GM19099 (cell line): Measurements from ENCODE around the gene EXD2.

Source experiments
- POLR2A ChIP-seq: IDR thresholded peaks from 3 replicates; pipeline ENCODE4 v1.6.1; 2011; ENCODE audit warnings: low read depth; ENCODE audit not compliant: insufficient read length; ENCODE audit errors: extremely low read depth

EXD2 gene

DNA sequence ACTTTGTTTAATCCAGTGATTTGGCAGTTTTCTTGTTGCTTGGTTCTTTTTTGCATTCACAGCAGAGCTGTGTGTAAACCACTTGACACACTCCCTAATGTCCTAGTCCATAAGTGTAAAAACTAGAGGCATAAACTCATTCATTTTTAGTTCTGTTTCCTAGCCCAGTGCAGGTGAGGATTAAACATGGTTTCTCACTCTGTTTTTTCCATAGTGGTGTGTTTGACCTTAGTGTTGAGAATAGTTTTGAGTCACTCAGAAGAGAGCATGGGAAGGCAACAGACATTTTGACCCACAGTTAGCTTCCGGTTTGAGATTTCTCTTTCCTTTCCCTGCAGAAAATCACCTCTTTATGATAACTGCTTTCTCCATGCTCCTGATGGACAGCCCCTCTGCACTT, 44.4 kb downstream of the EXD2 start:
- TF ChIP-seq POLR2A: no peak

DNA sequence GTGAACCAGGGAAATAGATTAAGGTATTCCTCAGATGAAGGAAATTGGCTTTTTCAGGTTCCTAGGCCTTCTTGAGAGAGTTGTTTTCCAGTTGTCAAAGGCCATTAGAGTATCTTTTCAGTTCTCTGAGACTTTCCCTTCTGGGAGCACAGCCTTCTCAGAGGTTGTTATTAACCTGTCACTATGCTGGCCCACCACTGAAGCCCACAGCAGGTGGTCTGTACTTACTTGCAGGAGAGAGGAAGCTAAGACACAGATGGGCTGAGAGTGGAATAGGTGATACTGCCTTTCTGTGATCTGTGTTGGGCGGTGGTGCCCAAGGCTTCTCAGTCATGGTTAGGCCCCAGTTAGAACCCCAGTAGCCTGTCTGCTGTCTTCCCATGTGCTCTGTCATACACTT, 45.8 kb downstream of the EXD2 start:
- no peak for TF ChIP-seq POLR2A

DNA sequence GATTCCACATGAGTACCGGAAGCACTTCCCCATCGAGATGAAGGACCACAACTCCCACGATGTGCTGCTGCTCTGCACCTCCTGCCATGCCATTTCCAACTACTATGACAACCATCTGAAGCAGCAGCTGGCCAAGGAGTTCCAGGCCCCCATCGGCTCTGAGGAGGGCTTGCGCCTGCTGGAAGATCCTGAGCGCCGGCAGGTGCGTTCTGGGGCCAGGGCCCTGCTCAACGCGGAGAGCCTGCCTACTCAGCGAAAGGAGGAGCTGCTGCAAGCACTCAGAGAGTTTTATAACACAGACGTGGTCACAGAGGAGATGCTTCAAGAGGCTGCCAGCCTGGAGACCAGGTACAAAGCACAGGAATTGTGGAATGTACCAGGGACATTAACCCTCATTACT, 46.3 kb downstream of the EXD2 start:
- no peak for TF ChIP-seq POLR2A

DNA sequence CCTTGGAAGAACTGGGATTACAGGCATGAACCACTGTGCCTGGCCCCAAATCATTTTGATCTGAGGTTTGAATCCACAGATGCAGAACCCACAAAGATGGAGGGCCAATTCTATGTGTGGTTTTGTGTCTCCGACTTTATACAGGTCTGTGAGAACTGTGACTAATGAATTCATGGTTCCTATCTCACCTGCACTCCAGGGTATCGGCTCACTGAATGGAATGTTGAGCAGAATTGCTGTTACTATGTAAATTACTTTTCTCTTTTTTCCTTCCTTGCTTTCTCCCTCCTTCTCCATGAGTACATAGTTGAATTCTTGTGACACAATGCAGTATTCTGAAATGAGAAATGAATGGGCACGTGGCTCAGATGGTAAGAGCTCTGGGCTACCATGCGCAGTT, 47.6 kb downstream of the EXD2 start:
- no peak for TF ChIP-seq POLR2A

DNA sequence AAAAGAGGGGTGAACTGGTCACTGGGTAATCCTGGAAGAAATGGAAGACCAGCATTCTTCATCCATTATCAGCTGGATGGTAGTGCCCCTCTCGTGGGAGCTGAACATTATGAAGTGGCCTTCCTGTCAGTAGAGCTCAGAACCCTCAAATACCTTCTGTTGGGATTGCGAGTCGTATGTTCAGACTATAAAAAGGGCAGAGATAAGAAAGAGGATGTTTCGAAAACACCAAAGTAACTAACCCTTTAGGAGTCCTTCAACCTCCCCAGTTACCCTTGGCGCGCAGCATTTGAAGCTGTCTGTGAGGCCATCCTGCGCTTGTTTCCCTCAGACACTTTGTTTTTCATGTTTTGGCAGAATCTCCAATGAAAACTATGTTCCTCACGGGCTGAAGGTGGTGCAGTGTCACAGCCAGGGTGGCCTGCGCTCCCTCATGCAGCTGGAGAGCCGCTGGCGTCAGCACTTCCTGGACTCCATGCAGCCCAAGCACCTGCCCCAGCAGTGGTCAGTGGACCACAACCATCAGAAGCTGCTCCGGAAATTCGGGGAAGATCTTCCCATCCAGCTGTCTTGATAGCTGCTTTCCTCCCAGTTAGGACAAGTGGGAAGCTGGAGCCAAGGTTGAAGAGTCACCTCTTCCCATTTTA, 49.4 kb downstream of the EXD2 start:
- no peak for TF ChIP-seq POLR2A

DNA sequence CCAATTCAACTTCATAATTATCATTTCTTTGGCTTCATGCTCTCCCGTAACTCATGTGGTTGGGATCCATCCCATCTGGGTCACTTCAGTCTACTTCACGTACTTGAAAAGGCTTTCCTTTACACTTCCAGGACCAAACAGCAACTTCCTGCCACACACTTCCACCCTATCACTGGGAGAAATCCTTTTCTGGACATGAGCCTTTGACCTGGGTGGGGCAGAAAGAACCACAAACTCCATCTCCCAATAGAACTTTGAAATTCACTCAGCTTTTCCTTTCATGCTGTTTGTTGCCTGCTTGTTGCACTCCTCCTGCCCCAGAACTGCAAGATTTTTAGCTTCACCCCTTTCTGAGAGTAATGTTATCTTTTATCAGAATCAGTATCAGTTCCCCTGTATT, 50.3 kb downstream of the EXD2 start:
- TF ChIP-seq POLR2A: no peak

DNA sequence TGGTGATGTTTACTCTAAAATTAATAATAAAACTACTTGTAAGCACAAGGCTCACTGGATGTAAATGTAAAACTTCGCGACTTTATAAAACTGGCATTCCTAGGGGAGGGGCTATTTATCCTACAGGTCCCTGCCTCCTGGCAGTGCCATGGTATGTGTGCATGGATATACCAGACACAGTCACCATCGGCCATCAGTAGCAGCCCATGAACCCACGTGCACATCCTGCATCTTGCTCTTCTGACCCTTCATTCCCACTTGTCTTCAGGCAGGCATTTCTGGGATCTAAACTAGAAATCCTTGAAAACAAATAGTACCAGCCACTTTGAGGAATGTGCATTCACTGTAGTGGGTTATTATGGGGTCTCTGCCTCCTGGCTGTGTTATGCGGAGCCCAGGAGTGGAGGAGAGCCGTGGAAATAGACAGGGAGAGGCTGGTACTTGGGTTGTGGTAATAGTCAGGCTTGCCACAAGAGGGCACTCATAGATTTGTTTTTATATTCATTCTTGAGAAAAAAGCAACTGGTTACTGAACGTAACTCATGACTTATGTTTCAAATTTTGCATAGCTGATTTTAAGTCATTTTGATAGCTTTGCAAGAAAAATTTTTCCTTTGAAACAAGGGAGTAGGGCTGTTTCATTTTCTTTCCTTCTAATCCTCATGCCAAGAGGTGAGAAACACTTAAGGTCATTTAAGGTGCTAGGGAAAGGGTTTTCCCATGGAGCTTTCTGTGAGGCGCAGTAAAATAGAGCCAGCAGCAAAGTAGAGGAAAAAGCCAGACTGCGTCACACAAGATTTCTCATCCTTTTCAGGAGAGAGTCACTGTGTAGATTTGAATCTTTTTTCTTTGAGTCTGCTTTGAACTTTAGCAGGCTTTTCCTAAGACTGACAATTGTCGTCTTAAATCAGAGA, 51.3 kb downstream of the EXD2 start:
- TF ChIP-seq POLR2A: no peak

DNA sequence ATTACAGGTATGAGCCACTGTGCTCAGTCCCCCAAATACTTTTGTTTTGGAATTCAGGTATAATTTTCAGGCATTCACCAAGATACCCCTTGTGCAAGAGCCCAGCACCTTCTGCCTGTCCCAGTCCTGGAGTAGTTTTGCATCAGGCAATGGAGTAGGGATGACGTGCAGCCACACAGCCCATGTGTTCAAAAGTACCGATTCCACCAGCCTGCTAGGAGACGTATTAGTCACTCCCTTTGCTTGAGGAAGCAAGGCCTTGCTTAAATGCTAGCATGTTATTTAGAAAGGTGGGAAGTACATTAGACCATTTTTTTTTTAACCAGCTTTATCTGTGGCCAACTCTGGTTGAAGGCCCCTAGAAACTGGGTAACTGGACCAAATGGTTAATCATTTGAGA, 53.6 kb downstream of the EXD2 start:
- no peak for TF ChIP-seq POLR2A

DNA sequence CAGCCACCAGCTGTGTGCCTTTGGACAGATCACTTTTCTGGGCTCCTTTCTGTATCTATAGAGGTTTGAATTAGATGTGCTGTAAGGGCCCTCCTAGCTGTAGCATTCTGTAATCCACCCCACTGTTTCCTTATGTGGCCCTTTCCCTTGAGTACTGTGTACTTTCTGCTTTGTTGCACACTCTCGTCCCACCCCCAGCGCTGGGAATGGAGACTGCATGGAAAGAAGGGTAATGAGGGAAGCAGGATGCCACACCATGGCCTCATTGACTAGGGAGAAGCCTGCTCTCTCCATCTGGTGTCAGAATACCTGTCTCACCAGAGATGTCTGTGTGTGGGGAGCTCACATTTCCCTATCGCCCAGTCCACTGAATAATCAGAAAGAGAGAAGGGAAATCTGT, 55.0 kb downstream of the EXD2 start:
- no peak for TF ChIP-seq POLR2A

DNA sequence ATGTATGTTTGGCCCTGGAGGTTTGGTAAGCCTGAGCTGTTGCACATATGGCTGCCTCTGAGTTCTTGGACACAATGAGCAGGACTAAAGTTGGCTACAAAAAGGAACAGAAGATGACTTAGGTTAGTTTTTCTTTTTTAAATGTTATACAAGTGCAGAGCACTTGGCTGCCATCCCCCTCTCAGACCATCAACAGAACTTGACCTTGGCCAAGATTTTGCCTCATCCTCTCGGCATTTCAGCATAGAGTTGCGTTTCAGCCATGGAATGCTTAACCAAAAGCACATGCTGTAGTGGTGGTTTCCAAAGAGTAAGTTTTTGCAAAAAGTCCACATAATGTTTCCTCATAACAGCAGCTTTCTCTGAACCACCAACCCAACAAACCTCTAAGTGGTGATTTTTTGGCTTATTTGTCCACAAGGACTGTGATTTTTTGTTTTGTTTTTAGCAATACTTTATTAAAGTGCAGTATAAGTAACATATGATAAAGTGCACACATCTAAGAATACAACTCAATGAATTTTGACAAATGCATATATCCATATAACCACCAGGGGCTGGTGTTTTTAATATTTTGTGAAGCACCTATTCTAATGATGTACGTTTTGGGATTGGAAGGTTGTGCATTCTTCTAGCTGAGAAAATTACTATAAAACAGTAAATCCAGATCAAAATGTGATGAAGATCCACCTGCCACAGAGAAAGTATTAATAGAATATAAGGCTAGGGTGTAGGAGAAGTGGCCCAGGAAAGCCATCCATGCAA, 56.6 kb downstream of the EXD2 start:
- TF ChIP-seq POLR2A: no peak

DNA sequence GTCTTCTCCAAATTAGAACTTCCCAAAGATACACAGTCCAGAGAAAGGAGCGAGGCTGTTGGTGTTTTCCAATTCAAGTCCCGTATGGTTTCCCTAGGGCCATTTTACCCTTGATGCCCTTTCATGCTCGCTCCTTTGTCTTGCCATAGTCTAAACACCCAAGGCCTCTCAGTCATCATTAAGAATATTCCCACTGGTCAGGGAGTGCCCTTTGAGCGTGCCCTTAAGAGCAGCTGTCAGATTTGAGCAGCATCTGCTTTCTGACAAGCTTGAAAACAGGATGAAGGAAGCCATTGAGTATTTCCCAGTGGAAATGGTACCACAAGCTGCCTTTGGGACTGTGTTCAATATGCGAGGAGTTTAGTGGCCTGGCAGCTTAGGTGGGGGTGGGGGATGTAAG, 58.3 kb downstream of the EXD2 start:
- no peak for TF ChIP-seq POLR2A

DNA sequence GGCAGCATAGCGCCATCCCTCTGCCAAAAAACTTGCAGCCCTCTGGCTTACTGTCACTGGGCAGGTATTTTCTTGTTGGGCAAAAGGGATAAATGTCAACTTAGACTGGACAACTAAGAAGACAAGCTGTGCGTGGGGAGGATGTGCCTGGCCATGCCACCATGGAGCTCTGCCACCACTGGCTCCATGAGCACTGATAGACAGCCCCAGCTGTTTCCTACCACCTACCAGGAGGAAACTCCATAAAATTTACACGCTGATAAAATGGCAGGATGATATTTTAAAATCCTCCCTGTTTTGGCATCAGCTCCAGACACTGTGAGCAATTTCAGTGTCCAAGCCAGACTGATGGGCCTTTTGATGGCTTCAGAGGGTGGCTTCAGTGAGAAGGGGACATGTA, 61.6 kb downstream of the EXD2 start:
- no peak for TF ChIP-seq POLR2A

DNA sequence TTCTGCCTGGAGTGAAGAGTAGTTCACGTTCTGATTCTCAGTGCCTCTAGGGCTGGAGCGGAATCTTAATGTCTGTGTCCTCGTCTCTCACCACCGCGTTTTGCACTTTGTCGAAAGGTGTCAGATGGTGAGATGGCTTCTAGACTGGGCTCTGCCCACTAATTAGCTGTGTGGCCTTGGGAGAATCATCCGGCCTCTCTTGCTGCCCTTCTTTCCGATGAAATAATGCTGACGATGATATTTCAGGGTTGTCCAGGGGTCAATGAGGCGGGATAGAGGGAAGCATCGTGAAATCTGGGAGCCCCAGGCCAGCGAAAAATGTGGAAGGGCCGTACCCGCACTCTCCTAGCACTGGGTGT, 67.8 kb downstream of the EXD2 start:
- no peak for TF ChIP-seq POLR2A

DNA sequence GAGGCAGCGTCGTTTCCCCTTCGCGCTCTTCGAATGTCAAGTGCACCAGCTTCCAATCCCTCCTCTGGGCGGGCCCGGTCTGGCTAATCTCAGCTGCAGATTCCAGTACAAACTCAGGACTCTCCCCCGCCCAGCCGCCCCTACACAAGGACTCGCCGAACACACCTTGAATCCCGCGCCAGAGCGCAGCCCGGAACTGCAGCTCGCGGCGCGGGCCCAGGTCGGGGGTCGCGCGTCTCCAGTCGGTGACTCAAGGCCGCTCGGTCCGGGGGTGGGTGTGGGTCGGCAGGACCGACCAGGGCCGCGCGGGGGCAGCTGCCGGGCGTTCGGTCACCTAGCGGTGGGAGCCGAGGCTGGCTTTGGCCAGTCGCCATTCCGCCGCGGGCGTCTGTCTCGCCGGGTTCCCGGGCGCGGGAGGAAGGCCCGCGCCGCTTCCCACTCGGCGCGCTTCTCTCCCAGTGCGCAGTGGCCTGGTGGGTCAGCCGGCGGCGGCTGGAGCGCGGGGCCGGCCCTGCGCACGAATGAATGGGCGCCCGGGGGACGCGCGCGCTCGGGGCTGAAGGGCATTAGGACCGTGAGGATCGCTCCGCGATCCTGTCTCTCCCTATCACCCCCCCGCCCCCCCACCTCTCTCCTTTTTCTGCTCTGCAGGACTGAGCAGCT, 68.4 kb downstream of the EXD2 start, which contains the start of gene GALNT16:
TSS of gene GALNT16 (plus strand) at position 632 of the 663 bp plus-strand sequence. CDS start 133 bp downstream, outside the sequence.
- TF ChIP-seq POLR2A: no peak

DNA sequence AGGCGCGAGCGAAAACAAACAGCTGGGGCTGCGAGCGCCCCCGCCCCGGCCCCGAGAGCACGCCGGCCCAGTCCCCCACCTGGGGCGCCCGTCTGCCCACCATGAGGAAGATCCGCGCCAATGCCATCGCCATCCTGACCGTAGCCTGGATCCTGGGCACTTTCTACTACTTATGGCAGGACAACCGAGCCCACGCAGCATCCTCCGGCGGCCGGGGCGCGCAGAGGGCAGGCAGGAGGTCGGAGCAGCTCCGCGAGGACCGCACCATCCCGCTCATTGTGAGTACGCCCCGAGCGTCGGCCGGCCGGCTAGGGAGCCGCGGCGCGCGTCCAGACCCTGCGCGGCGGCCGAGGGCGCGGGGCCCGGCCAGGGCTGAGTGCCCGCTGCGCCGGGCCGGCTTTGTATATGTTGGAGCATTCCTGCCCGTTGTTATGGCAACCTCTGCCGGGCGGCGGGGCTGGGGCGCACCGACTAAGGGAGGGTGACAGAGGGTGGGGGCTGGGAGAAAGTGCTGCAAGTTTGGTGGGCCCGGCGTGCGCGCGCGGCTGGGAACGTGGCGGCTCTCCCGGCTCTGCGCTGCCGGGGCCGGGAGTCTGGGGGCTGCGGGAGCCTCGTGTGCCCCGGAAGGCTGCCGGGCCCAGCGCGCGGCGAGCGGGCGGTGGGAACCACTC, 69.0 kb downstream of the EXD2 start:
- no peak for TF ChIP-seq POLR2A

DNA sequence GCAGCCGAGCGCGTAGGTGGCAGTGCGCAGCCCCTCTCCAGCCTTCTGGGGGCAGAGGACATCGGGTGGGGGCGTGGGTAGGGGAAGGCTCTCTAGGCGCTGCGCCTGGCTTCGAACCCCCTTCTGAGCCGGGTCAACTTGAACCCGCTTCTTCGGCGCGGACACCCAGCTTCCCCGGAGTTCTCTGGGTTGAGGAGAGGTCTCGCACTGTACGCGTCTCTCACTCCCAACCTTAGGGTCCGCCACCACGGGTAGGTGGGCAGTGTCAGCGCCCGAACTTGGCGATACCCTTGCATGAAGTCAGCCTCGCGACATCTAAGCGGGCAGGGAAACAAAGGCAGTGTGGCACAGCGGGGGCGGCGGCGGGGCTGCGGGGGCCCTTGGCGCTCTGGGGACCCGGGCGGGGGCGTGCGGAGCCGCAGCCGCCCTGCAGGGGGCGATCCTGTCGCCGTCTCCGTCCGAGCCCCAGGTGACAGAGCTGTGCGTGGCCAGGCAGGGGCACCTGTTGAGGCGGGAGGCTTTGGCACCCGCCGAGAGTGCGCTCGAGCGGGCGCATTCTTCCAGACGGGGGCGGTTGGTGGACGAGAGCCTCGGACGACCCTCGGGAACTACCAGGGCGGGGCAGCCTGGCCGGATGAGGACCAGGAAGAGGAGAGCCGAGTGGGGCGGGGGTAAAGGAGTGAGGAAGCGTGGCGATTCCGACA, 69.7 kb downstream of the EXD2 start:
- TF ChIP-seq POLR2A: no peak
